SK-N-SH (cell line): ENCODE results near the gene PARD3B. TPM values are rescaled to one million over a fixed set of nuclear protein-coding genes. Genes with fewer than 3 reads are reported as not detected.
A peak's percentile ranks its signal among the peaks of the same experiment; 100 is the strongest.

ENCODE experiments used
- CTCF ChIA-PET: fragments of 300-600, 350-600 bp; formaldehyde crosslinking; extraction: SDS; loops from one replicate; lab custom pipeline; 2021; lab: Yijun Ruan, JAX
- POLR2A ChIA-PET: fragments of 350-600 bp; sonication (Branson Sonifier 250); formaldehyde crosslinking; extraction: SDS; loops from one replicate; lab custom pipeline; 2020; ENCODE audit warnings: antibody characterized with exemption, inconsistent platforms; lab: Yijun Ruan, JAX
- DNase-seq: peaks from one replicate; pipeline ENCODE4 v3.0.0; 2012
- H2AFZ ChIP-seq: fragments of 200-600 bp; sonication (generic); 2 replicates; pipeline ENCODE4 v1.8.1; 2016; ENCODE audit warnings: antibody characterized with exemption, mild to moderate bottlenecking, low read depth
- H3F3A ChIP-seq: fragments of 200-600 bp; sonication (generic); replicated peaks from 2 replicates; pipeline ENCODE3; 2016; ENCODE audit warnings: antibody characterized with exemption, mild to moderate bottlenecking; ENCODE audit not compliant: insufficient read depth
- H3K27ac ChIP-seq, 2 experiments: fragments of 200-500 bp in 1 of 2; fragments of 200-600 bp in 1 of 2; sonication (Bioruptor generic) in 1 of 2; sonication (generic), shearing (Covaris generic) in 1 of 2; 2 replicates each; pipeline versions ENCODE4 v1.5.1 to v1.6.1; 2014 to 2016; ENCODE audit warnings: low read depth in 2 of 2, inconsistent platforms in 1 of 2, low read length in 1 of 2, mild to moderate bottlenecking in 1 of 2, mixed read lengths in 1 of 2
- H3K27me3 ChIP-seq: fragments of 200-600 bp; sonication (generic), shearing (Covaris generic); 2 replicates; pipeline ENCODE4 v1.6.1; 2016; ENCODE audit warnings: mixed run types; ENCODE audit not compliant: insufficient read depth
- H3K36me3 ChIP-seq, 2 experiments: fragments of 200-500 bp in 1 of 2; fragments of 200-600 bp in 1 of 2; sonication (Bioruptor generic) in 1 of 2; sonication (generic) in 1 of 2; replicated peaks in 1 of 2; 2 replicates each; pipeline versions ENCODE3 to v1.5.1; 2014 to 2016; ENCODE audit warnings: low read length in 1 of 2, mild to moderate bottlenecking in 1 of 2; ENCODE audit not compliant: insufficient read depth in 2 of 2, control insufficient read depth in 1 of 2
- H3K4me1 ChIP-seq, 2 experiments: fragments of 200-500 bp in 1 of 2; fragments of 200-600 bp in 1 of 2; sonication (Bioruptor generic) in 1 of 2; sonication (generic), shearing (Covaris generic) in 1 of 2; 2 replicates each; pipeline versions ENCODE4 v1.5.1 to v1.6.1; 2014 to 2016; ENCODE audit warnings: low read depth in 1 of 2, low read length in 1 of 2, mixed run types in 1 of 2; ENCODE audit not compliant: insufficient read depth in 2 of 2, control insufficient read depth in 1 of 2
- H3K4me2 ChIP-seq: fragments of 200-600 bp; sonication (generic), shearing (Covaris generic); 2 replicates; pipeline ENCODE4 v1.6.1; 2017; ENCODE audit warnings: mixed run types
- H3K4me3 ChIP-seq, 2 experiments: fragments of 200-500 bp in 1 of 2; fragments of 200-600 bp in 1 of 2; sonication (Bioruptor generic) in 1 of 2; sonication (generic), shearing (Covaris generic) in 1 of 2; 2 replicates each; pipeline versions ENCODE4 v1.5.1 to v1.8.1; 2014 to 2016; ENCODE audit warnings: low read depth in 2 of 2, inconsistent platforms in 1 of 2, low read length in 1 of 2, mild to moderate bottlenecking in 1 of 2, mixed read lengths in 1 of 2, moderate library complexity in 1 of 2
- H3K79me2 ChIP-seq: fragments of 200-600 bp; sonication (generic); 2 replicates; pipeline ENCODE4 v1.8.1; 2017; ENCODE audit warnings: mild to moderate bottlenecking; ENCODE audit not compliant: insufficient read depth
- H3K9ac ChIP-seq: fragments of 200-600 bp; sonication (generic); 2 replicates; pipeline ENCODE4 v1.6.1; 2017; ENCODE audit warnings: mixed run types
- H3K9me2 ChIP-seq: fragments of 200-600 bp; sonication (generic); 2 replicates; pipeline ENCODE4 v1.6.1; 2017; ENCODE audit warnings: mixed run types
- H3K9me3 ChIP-seq: fragments of 200-600 bp; sonication (generic); 2 replicates; pipeline ENCODE4 v1.6.1; 2017; ENCODE audit warnings: mixed run types, mild to moderate bottlenecking, moderate library complexity
- H4K20me1 ChIP-seq: fragments of 200-600 bp; sonication (generic); 2 replicates; pipeline ENCODE4 v1.6.1; 2017; ENCODE audit warnings: mild to moderate bottlenecking, mixed run types; ENCODE audit not compliant: insufficient read depth
- FOXJ3 ChIP-seq: sonication (generic); formaldehyde crosslinking; IDR thresholded peaks from 2 replicates; pipeline ENCODE4 v1.5.1; 2020; ENCODE audit warnings: mild to moderate bottlenecking, missing genetic modification reagents
- GABPA ChIP-seq: IDR thresholded peaks from 2 replicates; pipeline ENCODE4 v1.4.0; 2012; ENCODE audit warnings: low read depth, mild to moderate bottlenecking
- MXI1 ChIP-seq: IDR thresholded peaks from 2 replicates; pipeline ENCODE4 v1.6.1; 2012; ENCODE audit warnings: mild to moderate bottlenecking, low read depth, low read length, improper control_type of control experiment
- NRF1 ChIP-seq: IDR thresholded peaks from 2 replicates; pipeline ENCODE4 v1.6.1; 2012; ENCODE audit warnings: low read depth, mild to moderate bottlenecking, low read length
- POLR2AphosphoS5 ChIP-seq: IDR thresholded peaks from 2 replicates; pipeline ENCODE4 v1.6.1; 2012; ENCODE audit warnings: low read depth, low read length
- whole genome bisulfite sequencing: methylation state at CpG from one replicate; pipeline ENCODE4 v1.1.6; 2017; ENCODE audit warnings: low lambda C conversion rate; 5-methylcytosine and 5-hydroxymethylcytosine counted together
- polyA plus RNA-seq, 3 experiments: library from polyadenylated mRNA; depleted of rRNA; stranded (reverse); fragments of >200 nt; gene quantifications; 2 replicates each; pipeline ENCODE4 v1.2.3, GENCODE V29; 2012
- TF ChIP-seq, protein P1 (sequence below): IDR thresholded peaks from 2 replicates; pipeline ENCODE4 v1.4.0; 2012; ENCODE audit warnings: low read depth, borderline replicate concordance
- TF ChIP-seq, protein P2 (sequence below): fragments of 200-600 bp; sonication (generic); IDR thresholded peaks from 2 replicates; pipeline ENCODE4 v1.6.1; 2017; ENCODE audit warnings: antibody characterized with exemption, mild to moderate bottlenecking, moderate library complexity

PARD3B gene
- polyA plus RNA-seq, 1 of the 3 experiments (the other 2 are of a cell fraction), result 0.87 TPM

DNA sequence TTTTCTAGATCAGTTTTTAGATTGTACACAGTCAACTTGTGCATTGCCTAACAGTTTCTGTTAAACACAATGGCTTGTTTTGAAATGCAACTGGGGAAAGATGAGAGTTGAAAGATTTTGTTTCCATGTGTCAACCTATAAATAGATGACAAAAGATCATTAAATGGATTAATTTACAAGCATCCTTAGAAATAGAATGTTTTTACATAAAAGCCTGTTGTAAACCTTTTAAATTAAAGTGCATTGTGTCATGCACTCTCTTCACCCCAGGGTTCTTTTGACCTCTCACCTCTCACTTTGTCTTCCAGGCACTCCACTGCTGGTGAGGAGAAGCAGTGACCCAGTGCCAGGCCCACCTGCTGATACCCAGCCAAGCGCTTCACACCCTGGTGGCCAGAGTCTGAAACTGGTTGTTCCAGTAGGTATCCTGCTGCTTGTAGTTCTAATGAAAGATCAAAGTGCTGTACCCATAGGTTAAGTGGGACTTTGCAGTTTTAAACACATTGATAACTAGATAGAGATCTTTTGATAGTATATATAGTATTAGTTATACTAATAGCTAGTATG lies 502.1 kb downstream of the PARD3B start:
- no peak for DNase-seq
- Histone ChIP-seq H3K4me3 (no peak overlapping the region), H3F3A (no peaks in the 10 kb centered on the region), H3K9me3 (no peaks in the 10 kb centered on the region), H4K20me1 (no peaks in the 10 kb centered on the region), H3K9ac (no peak overlapping the region), H3K4me1 (peaks cover 0 to 6% of the 10 kb centered on the region in 2 experiments; a peak in 2 of 4 replicates), H3K27ac (no peak overlapping the region), H2AFZ (no peak overlapping the region), H3K9me2 (no peaks in the 10 kb centered on the region)
- CTCF ChIA-PET, result interaction anchor here (0.6 to 1.1 kb wide), 2 partner anchors 128 to 173 kb away, joined by 3 read pairs; no protein-coding TSS in a partner anchor
- TF ChIP-seq MXI1 (no peak), GABPA (no peak), FOXJ3 (no peak)
- TF ChIP-seq, protein P1, sequence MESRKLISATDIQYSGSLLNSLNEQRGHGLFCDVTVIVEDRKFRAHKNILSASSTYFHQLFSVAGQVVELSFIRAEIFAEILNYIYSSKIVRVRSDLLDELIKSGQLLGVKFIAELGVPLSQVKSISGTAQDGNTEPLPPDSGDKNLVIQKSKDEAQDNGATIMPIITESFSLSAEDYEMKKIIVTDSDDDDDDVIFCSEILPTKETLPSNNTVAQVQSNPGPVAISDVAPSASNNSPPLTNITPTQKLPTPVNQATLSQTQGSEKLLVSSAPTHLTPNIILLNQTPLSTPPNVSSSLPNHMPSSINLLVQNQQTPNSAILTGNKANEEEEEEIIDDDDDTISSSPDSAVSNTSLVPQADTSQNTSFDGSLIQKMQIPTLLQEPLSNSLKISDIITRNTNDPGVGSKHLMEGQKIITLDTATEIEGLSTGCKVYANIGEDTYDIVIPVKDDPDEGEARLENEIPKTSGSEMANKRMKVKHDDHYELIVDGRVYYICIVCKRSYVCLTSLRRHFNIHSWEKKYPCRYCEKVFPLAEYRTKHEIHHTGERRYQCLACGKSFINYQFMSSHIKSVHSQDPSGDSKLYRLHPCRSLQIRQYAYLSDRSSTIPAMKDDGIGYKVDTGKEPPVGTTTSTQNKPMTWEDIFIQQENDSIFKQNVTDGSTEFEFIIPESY, result no peak
- TF ChIP-seq, all 33 proteins: peak for 0
- WGBS, result 100% methylated on average over 1 of the region's 1 CpG
- POLR2A ChIA-PET, result no interaction called here
- Histone ChIP-seq H3K27me3 (no peaks in the 10 kb centered on the region), H3K36me3 (no peaks in the 10 kb centered on the region), H3K79me2 (no peaks in the 10 kb centered on the region), H3K4me2 (no peak overlapping the region)

DNA sequence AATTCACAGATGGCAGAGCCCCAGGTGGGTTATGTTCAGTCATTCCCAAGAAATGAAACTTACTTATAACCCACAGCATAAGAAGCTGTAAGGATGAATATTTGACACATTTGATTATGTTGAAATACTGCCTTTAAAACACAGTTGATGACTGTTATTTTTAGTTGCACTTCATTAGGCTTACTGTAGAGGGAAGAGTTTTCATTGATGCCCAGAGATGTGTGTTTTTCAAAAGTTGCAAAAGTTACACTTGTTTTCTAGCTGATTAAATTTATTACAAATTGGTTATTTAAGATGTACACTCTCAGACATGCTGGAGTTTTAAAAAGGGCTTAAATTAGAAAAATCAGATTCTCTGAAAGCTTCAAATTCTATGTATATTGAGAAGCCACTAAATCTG lies 506.1 kb downstream of the PARD3B start:
- no peak for DNase-seq
- Histone ChIP-seq H3K9me2 (no peaks in the 10 kb centered on the region), H3K9ac (no peak overlapping the region), H3K4me2 (no peak overlapping the region), H3K36me3 (no peaks in the 10 kb centered on the region), H3K27ac (peak overlapping the region in 1 of 2 experiments; percentile 34; a peak in 2 of 4 replicates), H4K20me1 (no peaks in the 10 kb centered on the region), H3K27me3 (no peaks in the 10 kb centered on the region), H3K9me3 (no peaks in the 10 kb centered on the region), H3K4me3 (no peak overlapping the region), H3K79me2 (no peaks in the 10 kb centered on the region), H3F3A (no peaks in the 10 kb centered on the region), H2AFZ (no peak overlapping the region), H3K4me1 (peaks cover 0 to 22% of the 10 kb centered on the region in 2 experiments; a peak in 2 of 4 replicates)
- TF ChIP-seq POLR2AphosphoS5 (no peak), FOXJ3 (no peak), NRF1 (no peak)
- TF ChIP-seq, protein P2, sequence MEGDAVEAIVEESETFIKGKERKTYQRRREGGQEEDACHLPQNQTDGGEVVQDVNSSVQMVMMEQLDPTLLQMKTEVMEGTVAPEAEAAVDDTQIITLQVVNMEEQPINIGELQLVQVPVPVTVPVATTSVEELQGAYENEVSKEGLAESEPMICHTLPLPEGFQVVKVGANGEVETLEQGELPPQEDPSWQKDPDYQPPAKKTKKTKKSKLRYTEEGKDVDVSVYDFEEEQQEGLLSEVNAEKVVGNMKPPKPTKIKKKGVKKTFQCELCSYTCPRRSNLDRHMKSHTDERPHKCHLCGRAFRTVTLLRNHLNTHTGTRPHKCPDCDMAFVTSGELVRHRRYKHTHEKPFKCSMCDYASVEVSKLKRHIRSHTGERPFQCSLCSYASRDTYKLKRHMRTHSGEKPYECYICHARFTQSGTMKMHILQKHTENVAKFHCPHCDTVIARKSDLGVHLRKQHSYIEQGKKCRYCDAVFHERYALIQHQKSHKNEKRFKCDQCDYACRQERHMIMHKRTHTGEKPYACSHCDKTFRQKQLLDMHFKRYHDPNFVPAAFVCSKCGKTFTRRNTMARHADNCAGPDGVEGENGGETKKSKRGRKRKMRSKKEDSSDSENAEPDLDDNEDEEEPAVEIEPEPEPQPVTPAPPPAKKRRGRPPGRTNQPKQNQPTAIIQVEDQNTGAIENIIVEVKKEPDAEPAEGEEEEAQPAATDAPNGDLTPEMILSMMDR, result peak; percentile 47
- POLR2A ChIA-PET, result no interaction called here
- CTCF ChIA-PET, result interaction anchor here (0.7 to 1.3 kb wide), 4 partner anchors 9 to 624 kb away, joined by 3 to 5 read pairs (median 4); no protein-coding TSS in a partner anchor
